DMS 273 (cell line): Measurements from ENCODE around the gene MPPED2.

Source experiments
- DNase-seq: peaks from one replicate; lab custom pipeline; 2025; ENCODE audit not compliant: unreplicated experiment; lab: John Stamatoyannopoulos, UW

Gene MPPED2

GRCh38 chr11:30535818-30536217, 50.3 kb downstream of the MPPED2 start:
- DNase-seq = no peak

GRCh38 chr11:30533445-30533947, 52.7 kb downstream of the MPPED2 start:
- DNase-seq = no peak

- DNase-seq = no peak
Measured at GRCh38 chr11:30527566-30527965, 58.6 kb downstream of the MPPED2 start.

- DNase-seq = no peak
Measured at GRCh38 chr11:30526558-30526957, 59.6 kb downstream of the MPPED2 start.

- no peak for DNase-seq
Measured at GRCh38 chr11:30522536-30523243, 63.5 kb downstream of the MPPED2 start.

- no peak for DNase-seq
Measured at GRCh38 chr11:30521297-30522071, 64.7 kb downstream of the MPPED2 start.

GRCh38 chr11:30513087-30513486, 73.1 kb downstream of the MPPED2 start:
- DNase-seq = no peak

GRCh38 chr11:30511408-30511807, 74.7 kb downstream of the MPPED2 start:
- DNase-seq = no peak

- no peak for DNase-seq
Measured at GRCh38 chr11:30510750-30511149, 75.4 kb downstream of the MPPED2 start.

GRCh38 chr11:30509364-30509763, 76.8 kb downstream of the MPPED2 start:
- no peak for DNase-seq

GRCh38 chr11:30508594-30508993, 77.6 kb downstream of the MPPED2 start:
- no peak for DNase-seq

- DNase-seq = no peak
Measured at GRCh38 chr11:30505603-30506002, 80.5 kb downstream of the MPPED2 start.

GRCh38 chr11:30504468-30504867, 81.7 kb downstream of the MPPED2 start:
- no peak for DNase-seq

GRCh38 chr11:30503156-30503555, 83.0 kb downstream of the MPPED2 start:
- no peak for DNase-seq

GRCh38 chr11:30502305-30502704, 83.8 kb downstream of the MPPED2 start:
- no peak for DNase-seq

- DNase-seq = no peak
Measured at GRCh38 chr11:30501744-30502143, 84.4 kb downstream of the MPPED2 start.

GRCh38 chr11:30499940-30500339, 86.2 kb downstream of the MPPED2 start:
- no peak for DNase-seq

- DNase-seq = no peak
Measured at GRCh38 chr11:30497600-30497999, 88.6 kb downstream of the MPPED2 start.

GRCh38 chr11:30496935-30497334, 89.2 kb downstream of the MPPED2 start:
- DNase-seq = no peak

GRCh38 chr11:30495437-30495836, 90.7 kb downstream of the MPPED2 start:
- no peak for DNase-seq

GRCh38 chr11:30489511-30489910, 96.6 kb downstream of the MPPED2 start:
- DNase-seq = no peak

- no peak for DNase-seq
Measured at GRCh38 chr11:30489076-30489475, 97.1 kb downstream of the MPPED2 start.
